ENCODE data around the gene WDR90.
A peak's percentile ranks its signal among the peaks of the same experiment; 100 is the strongest.

DNA sequence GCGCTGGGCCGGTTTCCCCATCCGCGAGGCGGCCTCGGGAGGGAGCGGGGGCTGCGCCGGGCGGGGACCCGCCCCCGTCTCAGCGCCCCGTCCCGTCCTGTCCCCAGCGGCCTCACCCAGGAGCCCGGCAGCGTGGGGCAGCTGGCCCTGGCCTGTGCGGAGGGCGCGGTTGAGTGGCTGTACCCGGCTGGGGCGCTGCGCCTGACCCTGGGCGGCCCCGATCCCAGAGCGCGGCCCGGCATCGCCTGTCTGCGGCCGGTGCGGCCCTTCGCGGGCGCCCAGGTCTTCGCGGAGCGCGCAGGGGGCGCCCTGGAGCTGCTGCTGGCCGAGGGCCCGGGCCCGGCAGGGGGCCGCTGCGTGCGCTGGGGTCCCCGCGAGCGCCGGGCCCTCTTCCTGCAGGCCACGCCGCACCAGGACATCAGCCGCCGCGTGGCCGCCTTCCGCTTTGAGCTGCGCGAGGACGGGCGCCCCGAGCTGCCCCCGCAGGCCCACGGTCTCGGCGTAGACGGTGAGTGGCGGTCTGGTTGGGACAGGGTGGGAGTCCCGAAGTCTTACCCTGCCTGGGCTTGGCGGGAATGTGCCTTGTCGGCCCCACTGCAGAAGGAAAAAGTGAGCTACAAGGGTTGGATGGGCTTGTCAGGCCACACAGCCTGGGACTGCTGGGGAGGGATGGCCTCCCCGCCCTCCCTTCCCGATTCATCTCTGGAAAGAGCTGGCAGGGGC, 66.5 kb downstream of the WDR90 start:
- TF ChIP-seq, protein P1, sequence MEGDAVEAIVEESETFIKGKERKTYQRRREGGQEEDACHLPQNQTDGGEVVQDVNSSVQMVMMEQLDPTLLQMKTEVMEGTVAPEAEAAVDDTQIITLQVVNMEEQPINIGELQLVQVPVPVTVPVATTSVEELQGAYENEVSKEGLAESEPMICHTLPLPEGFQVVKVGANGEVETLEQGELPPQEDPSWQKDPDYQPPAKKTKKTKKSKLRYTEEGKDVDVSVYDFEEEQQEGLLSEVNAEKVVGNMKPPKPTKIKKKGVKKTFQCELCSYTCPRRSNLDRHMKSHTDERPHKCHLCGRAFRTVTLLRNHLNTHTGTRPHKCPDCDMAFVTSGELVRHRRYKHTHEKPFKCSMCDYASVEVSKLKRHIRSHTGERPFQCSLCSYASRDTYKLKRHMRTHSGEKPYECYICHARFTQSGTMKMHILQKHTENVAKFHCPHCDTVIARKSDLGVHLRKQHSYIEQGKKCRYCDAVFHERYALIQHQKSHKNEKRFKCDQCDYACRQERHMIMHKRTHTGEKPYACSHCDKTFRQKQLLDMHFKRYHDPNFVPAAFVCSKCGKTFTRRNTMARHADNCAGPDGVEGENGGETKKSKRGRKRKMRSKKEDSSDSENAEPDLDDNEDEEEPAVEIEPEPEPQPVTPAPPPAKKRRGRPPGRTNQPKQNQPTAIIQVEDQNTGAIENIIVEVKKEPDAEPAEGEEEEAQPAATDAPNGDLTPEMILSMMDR (conservative IDR thresholded peaks at IDR 0.05 in 1 of 2, IDR thresholded peaks at IDR 0.05 in 1 of 2; ENCODE audit: extremely low read depth in 1 of 2, insufficient read depth in 1 of 2, low read depth in 1 of 2, low read length in 2 of 2): peak in 1 of 2 donors; percentile 14
- TF ChIP-seq EZH2 (IDR thresholded peaks at IDR 0.05; ENCODE audit: borderline replicate concordance, low read length): no peak
